A673 (cell line): ENCODE results near the gene CISH.

Source experiments
- EZH2 ChIP-seq: fragments of 200-600 bp; sonication (generic); IDR thresholded peaks from 2 replicates; pipeline ENCODE4 v1.6.1; 2017; ENCODE audit warnings: borderline replicate concordance, low read depth, mild to moderate bottlenecking, mixed read lengths, antibody characterized with exemption, low read length; ENCODE audit not compliant: poor library complexity, severe bottlenecking
- TF ChIP-seq, protein P1 (sequence below): fragments of 300-800, 200-600 bp; sonication (generic); conservative IDR thresholded peaks from 2 replicates; pipeline ENCODE4 v1.5.1; 2017; ENCODE audit warnings: low read depth, mild to moderate bottlenecking, antibody characterized with exemption, low read length, moderate library complexity, mixed read lengths

DNA sequence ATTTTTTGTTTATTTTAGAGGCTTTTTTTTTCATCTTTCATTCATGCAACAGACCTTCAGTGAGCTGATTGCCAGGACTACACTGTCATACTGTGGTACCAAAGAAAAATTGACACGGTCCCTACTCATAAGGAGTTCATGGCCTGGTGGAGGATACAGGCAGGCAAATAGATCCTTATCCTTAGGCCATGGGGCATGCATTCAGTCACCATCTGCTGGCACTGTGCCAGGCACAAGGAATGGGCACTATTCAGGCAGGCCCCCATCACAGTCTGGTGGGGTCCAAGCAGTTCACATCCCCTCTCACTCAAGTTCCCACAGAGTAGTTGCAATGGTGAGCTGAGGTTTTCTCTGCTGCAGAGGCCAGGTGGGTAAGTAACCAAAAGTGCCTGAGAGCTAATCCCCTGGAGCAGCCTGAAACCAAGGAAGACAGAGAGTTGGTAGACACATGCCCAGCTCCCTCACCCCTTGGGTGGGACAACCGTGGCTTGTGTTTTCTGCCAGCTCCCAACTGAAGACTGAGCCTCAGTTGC, 17.3 kb downstream of the CISH start:
- TF ChIP-seq, protein P1, sequence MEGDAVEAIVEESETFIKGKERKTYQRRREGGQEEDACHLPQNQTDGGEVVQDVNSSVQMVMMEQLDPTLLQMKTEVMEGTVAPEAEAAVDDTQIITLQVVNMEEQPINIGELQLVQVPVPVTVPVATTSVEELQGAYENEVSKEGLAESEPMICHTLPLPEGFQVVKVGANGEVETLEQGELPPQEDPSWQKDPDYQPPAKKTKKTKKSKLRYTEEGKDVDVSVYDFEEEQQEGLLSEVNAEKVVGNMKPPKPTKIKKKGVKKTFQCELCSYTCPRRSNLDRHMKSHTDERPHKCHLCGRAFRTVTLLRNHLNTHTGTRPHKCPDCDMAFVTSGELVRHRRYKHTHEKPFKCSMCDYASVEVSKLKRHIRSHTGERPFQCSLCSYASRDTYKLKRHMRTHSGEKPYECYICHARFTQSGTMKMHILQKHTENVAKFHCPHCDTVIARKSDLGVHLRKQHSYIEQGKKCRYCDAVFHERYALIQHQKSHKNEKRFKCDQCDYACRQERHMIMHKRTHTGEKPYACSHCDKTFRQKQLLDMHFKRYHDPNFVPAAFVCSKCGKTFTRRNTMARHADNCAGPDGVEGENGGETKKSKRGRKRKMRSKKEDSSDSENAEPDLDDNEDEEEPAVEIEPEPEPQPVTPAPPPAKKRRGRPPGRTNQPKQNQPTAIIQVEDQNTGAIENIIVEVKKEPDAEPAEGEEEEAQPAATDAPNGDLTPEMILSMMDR, result no peak
- TF ChIP-seq EZH2, result no peak
